Anterior cingulate cortex (tissue), 58 donors: ENCODE results near the gene BTRC.
"Not testable (repeated sequence)": the region's sequence is repeated elsewhere in the genome, so short reads cannot be mapped to it uniquely, and the experiment has no call there.

ENCODE experiments used
- DNase-seq, 58 donors: peaks; one replicate each; lab custom pipeline; 2025; lab: John Stamatoyannopoulos, UW

Gene BTRC

GRCh38 chr10:101341438-101341837, 12.5 kb upstream of the BTRC start:
- DNase-seq = no peak

GRCh38 chr10:101346177-101346576, 7.8 kb upstream of the BTRC start:
- DNase-seq = no peak

GRCh38 chr10:101351017-101351416, 2.9 kb upstream of the BTRC start:
- no peak for DNase-seq

- DNase-seq = no peak
Observed at GRCh38 chr10:101351477-101351876, 2.5 kb upstream of the BTRC start.

- DNase-seq = not testable (repeated sequence)
Observed at GRCh38 chr10:101352857-101353256, 1.1 kb upstream of the BTRC start.

- DNase-seq = peak in 34 of 58 donors; percentile 31 to 83 (median 66)
Observed at GRCh38 chr10:101354328-101355071, 535 bp downstream of the BTRC start.

- no peak for DNase-seq
Observed at GRCh38 chr10:101355072-101355706, 1.2 kb downstream of the BTRC start.

- DNase-seq = no peak
Observed at GRCh38 chr10:101356132-101356531, 2.2 kb downstream of the BTRC start.

- no peak for DNase-seq
Observed at GRCh38 chr10:101357958-101358357, 4.0 kb downstream of the BTRC start.

GRCh38 chr10:101358706-101359300, 4.8 kb downstream of the BTRC start:
- no peak for DNase-seq

GRCh38 chr10:101360090-101360489, 6.1 kb downstream of the BTRC start:
- not testable (repeated sequence) for DNase-seq

GRCh38 chr10:101360841-101361240, 6.9 kb downstream of the BTRC start:
- DNase-seq = not testable (repeated sequence)

GRCh38 chr10:101363850-101364400, 10.0 kb downstream of the BTRC start:
- DNase-seq = no peak

GRCh38 chr10:101364721-101365120, 10.8 kb downstream of the BTRC start:
- no peak for DNase-seq

GRCh38 chr10:101367569-101368453, 13.8 kb downstream of the BTRC start:
- DNase-seq = peak in 3 of 58 donors; percentile 1 to 7 (median 4)

- DNase-seq = no peak
Observed at GRCh38 chr10:101373063-101373462, 19.1 kb downstream of the BTRC start.

GRCh38 chr10:101373993-101374392, 20.0 kb downstream of the BTRC start:
- DNase-seq = not testable (repeated sequence)

GRCh38 chr10:101375076-101375475, 21.1 kb downstream of the BTRC start:
- no peak for DNase-seq

GRCh38 chr10:101379663-101380352, 25.8 kb downstream of the BTRC start:
- no peak for DNase-seq
